OCI-LY3 (cell line): ENCODE data around the gene MED8.

Experiments used
- EZH2phosphoT487 ChIP-seq: fragments of 200-600 bp; shearing (Covaris generic); IDR thresholded peaks from 2 replicates; pipeline ENCODE4 v1.6.1; 2018; ENCODE audit warnings: antibody characterized with exemption, mixed run types, low read depth
- TF ChIP-seq, protein P1 (sequence below): fragments of 200-600, 300-600 bp; sonication (generic); IDR thresholded peaks from 2 replicates; pipeline ENCODE4 v1.5.1; 2014; ENCODE audit warnings: antibody characterized with exemption, low read length, low read depth

GRCh38 chr1:43367904-43368645 lies 21.5 kb downstream of the MED8 start, which contains the start of gene ELOVL1:
- TF ChIP-seq, protein P1, sequence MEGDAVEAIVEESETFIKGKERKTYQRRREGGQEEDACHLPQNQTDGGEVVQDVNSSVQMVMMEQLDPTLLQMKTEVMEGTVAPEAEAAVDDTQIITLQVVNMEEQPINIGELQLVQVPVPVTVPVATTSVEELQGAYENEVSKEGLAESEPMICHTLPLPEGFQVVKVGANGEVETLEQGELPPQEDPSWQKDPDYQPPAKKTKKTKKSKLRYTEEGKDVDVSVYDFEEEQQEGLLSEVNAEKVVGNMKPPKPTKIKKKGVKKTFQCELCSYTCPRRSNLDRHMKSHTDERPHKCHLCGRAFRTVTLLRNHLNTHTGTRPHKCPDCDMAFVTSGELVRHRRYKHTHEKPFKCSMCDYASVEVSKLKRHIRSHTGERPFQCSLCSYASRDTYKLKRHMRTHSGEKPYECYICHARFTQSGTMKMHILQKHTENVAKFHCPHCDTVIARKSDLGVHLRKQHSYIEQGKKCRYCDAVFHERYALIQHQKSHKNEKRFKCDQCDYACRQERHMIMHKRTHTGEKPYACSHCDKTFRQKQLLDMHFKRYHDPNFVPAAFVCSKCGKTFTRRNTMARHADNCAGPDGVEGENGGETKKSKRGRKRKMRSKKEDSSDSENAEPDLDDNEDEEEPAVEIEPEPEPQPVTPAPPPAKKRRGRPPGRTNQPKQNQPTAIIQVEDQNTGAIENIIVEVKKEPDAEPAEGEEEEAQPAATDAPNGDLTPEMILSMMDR = peak; percentile 22; the same call in 1 of the 2 replicates
- no peak for TF ChIP-seq EZH2phosphoT487
